GM12872 (cell line): Measurements from ENCODE around the gene HAUS5.
A peak's percentile ranks its signal among the peaks of the same experiment; 100 is the strongest.

ENCODE experiments used
- TF ChIP-seq, protein P1 (sequence below): IDR thresholded peaks from 3 replicates; pipeline ENCODE4 v1.5.1; 2011; ENCODE audit warnings: low read depth, mild to moderate bottlenecking, low read length, moderate library complexity; ENCODE audit not compliant: insufficient read depth

The HAUS5 gene

GRCh38 chr19:35571406-35571965 lies 41.0 kb upstream of the HAUS5 start:
- TF ChIP-seq, protein P1, sequence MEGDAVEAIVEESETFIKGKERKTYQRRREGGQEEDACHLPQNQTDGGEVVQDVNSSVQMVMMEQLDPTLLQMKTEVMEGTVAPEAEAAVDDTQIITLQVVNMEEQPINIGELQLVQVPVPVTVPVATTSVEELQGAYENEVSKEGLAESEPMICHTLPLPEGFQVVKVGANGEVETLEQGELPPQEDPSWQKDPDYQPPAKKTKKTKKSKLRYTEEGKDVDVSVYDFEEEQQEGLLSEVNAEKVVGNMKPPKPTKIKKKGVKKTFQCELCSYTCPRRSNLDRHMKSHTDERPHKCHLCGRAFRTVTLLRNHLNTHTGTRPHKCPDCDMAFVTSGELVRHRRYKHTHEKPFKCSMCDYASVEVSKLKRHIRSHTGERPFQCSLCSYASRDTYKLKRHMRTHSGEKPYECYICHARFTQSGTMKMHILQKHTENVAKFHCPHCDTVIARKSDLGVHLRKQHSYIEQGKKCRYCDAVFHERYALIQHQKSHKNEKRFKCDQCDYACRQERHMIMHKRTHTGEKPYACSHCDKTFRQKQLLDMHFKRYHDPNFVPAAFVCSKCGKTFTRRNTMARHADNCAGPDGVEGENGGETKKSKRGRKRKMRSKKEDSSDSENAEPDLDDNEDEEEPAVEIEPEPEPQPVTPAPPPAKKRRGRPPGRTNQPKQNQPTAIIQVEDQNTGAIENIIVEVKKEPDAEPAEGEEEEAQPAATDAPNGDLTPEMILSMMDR = no peak

GRCh38 chr19:35577918-35578317 lies 34.6 kb upstream of the HAUS5 start:
- TF ChIP-seq, protein P1 = no peak

- TF ChIP-seq, protein P1 = no peak
Measured at GRCh38 chr19:35578707-35579106, 33.8 kb upstream of the HAUS5 start.

DNA sequence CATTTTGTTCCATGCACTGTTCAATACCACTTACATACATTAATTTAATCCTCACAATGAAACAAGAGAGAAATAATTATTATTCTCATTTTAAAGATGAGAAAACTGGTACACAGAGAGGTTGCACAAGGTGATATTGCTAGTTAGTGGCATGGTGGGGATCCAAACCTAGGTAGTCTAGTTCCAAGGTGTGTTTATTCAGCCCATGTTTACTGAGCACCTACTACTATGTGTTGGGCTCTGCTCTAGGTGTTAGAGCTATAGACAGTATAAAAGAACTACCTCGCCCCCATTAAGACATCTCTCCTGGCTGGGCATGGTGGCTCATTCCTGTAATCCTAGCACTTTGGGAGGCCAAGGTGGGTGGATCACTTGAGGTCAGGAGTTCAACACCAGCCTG lies 29.8 kb upstream of the HAUS5 start:
- TF ChIP-seq, protein P1 = no peak

- TF ChIP-seq, protein P1 = no peak
Measured at GRCh38 chr19:35585848-35586247, 26.7 kb upstream of the HAUS5 start, which contains the start of gene PMIS2. TSS of gene PMIS2 (plus strand) at chr19:35586173. CDS start at chr19:35586260, 87 bp downstream.

DNA sequence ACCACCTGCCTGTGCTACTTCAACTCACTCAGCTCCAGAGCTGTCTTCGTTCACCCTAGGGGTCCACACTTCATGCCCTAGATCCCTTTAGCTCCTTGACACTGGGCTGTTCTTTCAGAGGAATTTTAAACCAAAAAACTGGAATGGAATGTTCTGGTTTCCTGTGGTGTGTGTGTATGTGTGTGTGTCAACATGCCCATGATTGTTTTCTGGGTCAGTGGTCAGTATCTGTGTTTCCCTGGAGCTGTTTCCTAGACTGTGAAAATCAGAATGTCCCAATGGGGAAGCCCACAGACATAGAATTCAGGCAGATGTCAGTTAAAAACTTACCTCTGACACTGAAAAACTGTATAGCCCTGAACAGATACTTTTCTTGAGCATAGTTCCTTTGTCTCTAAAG lies 25.2 kb upstream of the HAUS5 start:
- TF ChIP-seq, protein P1 = no peak

- TF ChIP-seq, protein P1 = no peak
Measured at GRCh38 chr19:35590875-35591274, 21.7 kb upstream of the HAUS5 start.

- TF ChIP-seq, protein P1 = peak; percentile 80
Measured at GRCh38 chr19:35592226-35592625, 20.3 kb upstream of the HAUS5 start.
